Measurements from ENCODE around the gene COMMD10. TPM values are rescaled to one million over a fixed set of nuclear protein-coding genes. Genes with fewer than 3 reads are reported as not detected.

COMMD10 gene
- total and polyA plus RNA-seq, 2 of the 8 experiments (the other 6 are each of a cell fraction or from before 2014, with no cell fraction given), result 16.5 to 43.4 TPM

- no peak for TF ChIP-seq HDAC6 (IDR thresholded peaks at IDR 0.05; ENCODE audit: low read depth, low read length)
- TF ChIP-seq CTBP2 (IDR thresholded peaks at IDR 0.05; ENCODE audit: borderline replicate concordance, insufficient read depth, insufficient read length, low read length), result no peak
- TF ChIP-seq ZNF274 (IDR thresholded peaks at IDR 0.05; ENCODE audit: borderline replicate concordance, extremely low read depth, low read length), result no peak
- TF ChIP-seq HDAC2 (IDR thresholded peaks at IDR 0.05; ENCODE audit: borderline replicate concordance in 1 of 2, low read depth in 2 of 2, low read length in 2 of 2), result no peak
- no peak for TF ChIP-seq SP4 (IDR thresholded peaks at IDR 0.05; ENCODE audit: low read length)
- TF ChIP-seq SAP30 (IDR thresholded peaks at IDR 0.05; ENCODE audit: insufficient read depth, insufficient replicate concordance, low read length), result no peak
- TF ChIP-seq EGR1 (IDR thresholded peaks at IDR 0.05; ENCODE audit: borderline replicate concordance, low read depth, low read length), result no peak
- TF ChIP-seq ATF3 (IDR thresholded peaks at IDR 0.05; ENCODE audit: insufficient read depth, low read depth, low read length), result no peak
- no peak for TF ChIP-seq BACH1 (IDR thresholded peaks at IDR 0.05; ENCODE audit: low read length)
These were observed 131.4 kb downstream of the COMMD10 start (continued) for GRCh38 chr5:116216246-116216645.

All from H1 (cell line).